Ishikawa (cell line): ENCODE results near the gene SNTA1.

Experiments
- EGR1 ChIP-seq: IDR thresholded peaks from 2 replicates; pipeline ENCODE4 v1.6.1; 2012
- EP300 ChIP-seq: IDR thresholded peaks from 2 replicates; pipeline ENCODE4 v1.6.1; 2012; ENCODE audit warnings: borderline replicate concordance
- MAX ChIP-seq: IDR thresholded peaks from 2 replicates; pipeline ENCODE4 v1.6.1; 2012

- TF ChIP-seq MAX (no peak), EGR1 (no peak), EP300 (no peak)
These were observed 51.7 kb downstream of the SNTA1 start for GRCh38 chr20:33391722-33392415.
